Spleen (tissue), 11 donors: Measurements from ENCODE around the gene TCEANC2. TPM values are rescaled to one million over a fixed set of nuclear protein-coding genes. Genes with fewer than 3 reads are reported as not detected.

Experiments
- DNase-seq: peaks from one replicate; pipeline ENCODE4 v3.0.0-alpha.2; 2020
- H3K27ac ChIP-seq, 8 donors: fragments of 200-600 bp; sonication (generic) in 7 of 8; 1 replicate in 4 of 8; 2 replicates in 4 of 8; pipeline versions ENCODE4 v1.5.0 to v1.8.0; 2016 to 2021; ENCODE audit warnings: inconsistent platforms in 4 of 8, mild to moderate bottlenecking in 4 of 8, moderate library complexity in 1 of 8
- H3K27me3 ChIP-seq, 7 donors: fragments of 200-600 bp; sonication (generic) in 6 of 7; replicated peaks in 1 of 7; 1 replicate in 4 of 7; 2 replicates in 3 of 7; pipeline versions ENCODE4 v1.5.0 to v1.8.0; 2016 to 2021; ENCODE audit warnings: inconsistent platforms in 3 of 7, mild to moderate bottlenecking in 1 of 7
- H3K36me3 ChIP-seq, 6 donors: fragments of 200-600 bp; sonication (generic) in 5 of 6; 1 replicate in 4 of 6; 2 replicates in 2 of 6; pipeline versions ENCODE4 v1.5.0 to v1.8.0; 2016 to 2021; ENCODE audit warnings: inconsistent platforms in 2 of 6
- H3K4me1 ChIP-seq, 6 donors: fragments of 200-600 bp; sonication (generic) in 5 of 6; 1 replicate in 3 of 6; 2 replicates in 3 of 6; pipeline versions ENCODE4 v1.5.0 to v1.8.0; 2016 to 2021; ENCODE audit warnings: inconsistent platforms in 3 of 6
- H3K4me3 ChIP-seq, 8 donors: fragments of 200-600 bp; sonication (generic) in 7 of 8; 1 replicate in 4 of 8; 2 replicates in 4 of 8; pipeline versions ENCODE4 v1.5.0 to v1.8.0; 2016 to 2021; ENCODE audit warnings: inconsistent platforms in 4 of 8, mild to moderate bottlenecking in 4 of 8, moderate library complexity in 2 of 8
- H3K9me3 ChIP-seq, 8 donors: fragments of 200-600 bp; sonication (generic) in 7 of 8; 1 replicate in 4 of 8; 2 replicates in 4 of 8; pipeline versions ENCODE4 v1.5.0 to v1.8.0; 2016 to 2021; ENCODE audit warnings: inconsistent platforms in 4 of 8
- CTCF ChIP-seq, 11 experiments: fragments of 200-600 bp in 7 of 11; fragments of 450-650 bp in 4 of 11; sonication (generic) in 4 of 11; IDR thresholded peaks in 8 of 11; conservative IDR thresholded peaks in 3 of 11; 1 replicate in 7 of 11; 2 replicates in 4 of 11; pipeline versions ENCODE4 v1.4.0 to v1.8.0; 2016 to 2021; ENCODE audit warnings: antibody characterized with exemption in 11 of 11, inconsistent platforms in 4 of 11, mild to moderate bottlenecking in 1 of 11
- POLR2A ChIP-seq, 3 donors: fragments of 450-650 bp; IDR thresholded peaks; one replicate each; pipeline ENCODE4 v1.5.1; 2017; ENCODE audit warnings: antibody characterized with exemption in 3 of 3, mild to moderate bottlenecking in 1 of 3
- POLR2AphosphoS5 ChIP-seq, 3 donors: sonication (generic); formaldehyde crosslinking; IDR thresholded peaks; one replicate each; pipeline ENCODE4 v1.5.1; 2017; ENCODE audit warnings: antibody characterized with exemption in 3 of 3
- WGBS, 5 donors: extraction: QIAGEN DNeasy Blood & Tissue Kit in 3 of 5; methylation state at CpG; one replicate each; pipeline versions ENCODE4 v1.1.5 to v1.1.7; 2013 to 2018; 5-methylcytosine and 5-hydroxymethylcytosine counted together
- intact Hi-C: fragments of 100-400 bp; cut with DNase I; formaldehyde crosslinking; loops from one replicate; pipeline ENCODE4 v1.15.0; 2023; ENCODE audit warnings: low total_unique reads
- polyA plus RNA-seq, 3 donors: library from polyadenylated mRNA; stranded (reverse); fragments of 200-250 nt; gene quantifications; one replicate each; pipeline ENCODE4 v1.2.1, GENCODE V29; 2013
- total RNA-seq, 7 donors: library from RNA; depleted of rRNA in 3 of 7; stranded (reverse); fragments of >200 nt in 3 of 7; fragmentation: NEBNext Ultra II Directional in 4 of 7; extraction: Animal tissue kit (Norgen Biotek cat#: 25700) in 4 of 7; gene quantifications; one replicate each; pipeline versions ENCODE4 v1.1.0 to v1.2.1, GENCODE V29; 2016 to 2021
- donor health status: healthy with polysubstance abuse.
- donor health status: DM: no; HTN: no; CAD: no; lungs with moderate emphysema.
- donor health status: DM: no; HTN: no; CAD: no.
- donor health status: Bipolar disorder and iron deficiency.
- donor health status: healthy.
- donor health status: DM: no; HTN: no; CAD: no.
- donor health status: DM: yes; HTN: yes; CAD: no.

Gene TCEANC2
- total and polyA plus RNA-seq, 10 donors, result 1.9 to 12.7 (median 6.4) TPM

- no peak for DNase-seq
- WGBS, 5 donors, result 63 to 81% (median 73%) methylated on average over 4 to 5 of the region's 5 CpGs
Measured at GRCh38 chr1:54010415-54011117, 42.8 kb upstream of the TCEANC2 start.

GRCh38 chr1:54011316-54012007 is 41.9 kb upstream of the TCEANC2 start:
- DNase-seq, result no peak
- H3K36me3 ChIP-seq, result no peaks in the 10 kb centered on the region
- TF ChIP-seq POLR2A (IDR thresholded peaks at IDR 0.05), result no peak
- TF ChIP-seq POLR2AphosphoS5 (IDR thresholded peaks at IDR 0.05), result no peak
- no peak for TF ChIP-seq CTCF (IDR thresholded peaks at IDR 0.05 in 8 of 11, conservative IDR thresholded peaks at IDR 0.05 in 3 of 11)
- H3K27ac ChIP-seq, result no peak overlapping the region
- H3K9me3 ChIP-seq, result no peaks in the 10 kb centered on the region
- no peak overlapping the region for H3K4me3 ChIP-seq
- intact Hi-C loops, result no loop called here
- no peaks in the 10 kb centered on the region for H3K4me1 ChIP-seq
- peaks cover 0 to 40% (median 0%) of the 10 kb centered on the region in 7 donors for H3K27me3 ChIP-seq
- WGBS, 5 donors, result 80 to 85% (median 85%) methylated on average over 9 of the region's 9 CpGs

More at GRCh38 chr1:54010415-54011117, 42.8 kb upstream of the TCEANC2 start:
- no peaks in the 10 kb centered on the region for H3K36me3 ChIP-seq
- H3K27me3 ChIP-seq, result peaks cover 0 to 40% (median 0%) of the 10 kb centered on the region in 7 donors
- no peak overlapping the region for H3K27ac ChIP-seq
- no peaks in the 10 kb centered on the region for H3K9me3 ChIP-seq
- intact Hi-C loops, result no loop called here
- no peaks in the 10 kb centered on the region for H3K4me1 ChIP-seq
- H3K4me3 ChIP-seq, result no peak overlapping the region
- no peak for TF ChIP-seq POLR2A (IDR thresholded peaks at IDR 0.05)
- no peak for TF ChIP-seq CTCF (IDR thresholded peaks at IDR 0.05 in 8 of 11, conservative IDR thresholded peaks at IDR 0.05 in 3 of 11)
- no peak for TF ChIP-seq POLR2AphosphoS5 (IDR thresholded peaks at IDR 0.05)

- no peaks in the 10 kb centered on the region for H3K4me1 ChIP-seq
- no peak overlapping the region for H3K27ac ChIP-seq
- H3K4me3 ChIP-seq, result no peak overlapping the region
- H3K9me3 ChIP-seq, result no peaks in the 10 kb centered on the region
- intact Hi-C loops, result no loop called here
- no peaks in the 10 kb centered on the region for H3K36me3 ChIP-seq
- WGBS, 5 donors, result 88 to 98% (median 89%) methylated on average over 8 to 9 of the region's 9 CpGs
- DNase-seq, result no peak
- H3K27me3 ChIP-seq, result peaks cover 0 to 40% (median 0%) of the 10 kb centered on the region in 7 donors
- no peak for TF ChIP-seq POLR2A (IDR thresholded peaks at IDR 0.05)
- TF ChIP-seq POLR2AphosphoS5 (IDR thresholded peaks at IDR 0.05), result no peak
- TF ChIP-seq CTCF (IDR thresholded peaks at IDR 0.05 in 8 of 11, conservative IDR thresholded peaks at IDR 0.05 in 3 of 11), result no peak
Measured at GRCh38 chr1:54012008-54012325, 41.4 kb upstream of the TCEANC2 start.

- 84 to 94% (median 90%) methylated on average over 8 of the region's 8 CpGs for WGBS, 5 donors
- Histone ChIP-seq H3K9me3 (no peaks in the 10 kb centered on the region), H3K36me3 (no peaks in the 10 kb centered on the region), H3K4me1 (no peaks in the 10 kb centered on the region), H3K27me3 (peaks cover 0 to 34% (median 0%) of the 10 kb centered on the region in 7 donors), H3K27ac (no peak overlapping the region), H3K4me3 (no peak overlapping the region)
- intact Hi-C loops, result no loop called here
- DNase-seq, result no peak
- TF ChIP-seq POLR2AphosphoS5 (IDR thresholded peaks at IDR 0.05) (no peak), POLR2A (IDR thresholded peaks at IDR 0.05) (no peak), CTCF (IDR thresholded peaks at IDR 0.05 in 8 of 11, conservative IDR thresholded peaks at IDR 0.05 in 3 of 11) (no peak)
Measured at GRCh38 chr1:54012863-54013262, 40.5 kb upstream of the TCEANC2 start.
